Mammary epithelial cell (primary cell): Measurements from ENCODE around the gene SIGLEC9.

Experiments
- EZH2 ChIP-seq: IDR thresholded peaks from 2 replicates; pipeline ENCODE4 v1.6.1; 2012; ENCODE audit warnings: low read length, inconsistent platforms, borderline replicate concordance
- TF ChIP-seq, protein P1 (sequence below), 2 donors: IDR thresholded peaks in 1 of 2; conservative IDR thresholded peaks in 1 of 2; 2 replicates each; pipeline ENCODE4 v1.5.1; 2011 to 2012; ENCODE audit warnings: inconsistent platforms in 2 of 2, low read length in 2 of 2, mild to moderate bottlenecking in 2 of 2, control low read depth in 1 of 2, low read depth in 1 of 2; ENCODE audit not compliant: insufficient read depth in 1 of 2; ENCODE audit errors: extremely low read depth in 1 of 2

DNA sequence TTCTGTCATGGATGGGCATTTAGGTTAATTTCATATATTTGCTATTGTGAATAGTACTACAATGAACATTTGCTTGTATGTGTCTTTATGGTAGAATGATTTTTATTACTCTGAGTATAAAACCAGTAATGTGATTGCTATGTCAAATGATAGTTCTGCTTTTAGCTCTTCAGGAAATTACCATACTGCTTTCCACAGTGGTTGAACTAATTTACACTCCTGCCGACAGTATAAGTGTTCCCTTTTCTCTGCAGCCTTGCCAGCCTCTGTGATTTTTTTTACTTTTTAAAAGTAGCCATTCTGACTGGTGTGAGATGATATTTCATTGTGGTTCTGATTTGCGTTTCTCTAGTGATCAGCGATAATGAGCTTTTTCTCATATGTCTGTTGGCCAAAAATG is 23.9 kb downstream of the SIGLEC9 start:
- TF ChIP-seq, protein P1, sequence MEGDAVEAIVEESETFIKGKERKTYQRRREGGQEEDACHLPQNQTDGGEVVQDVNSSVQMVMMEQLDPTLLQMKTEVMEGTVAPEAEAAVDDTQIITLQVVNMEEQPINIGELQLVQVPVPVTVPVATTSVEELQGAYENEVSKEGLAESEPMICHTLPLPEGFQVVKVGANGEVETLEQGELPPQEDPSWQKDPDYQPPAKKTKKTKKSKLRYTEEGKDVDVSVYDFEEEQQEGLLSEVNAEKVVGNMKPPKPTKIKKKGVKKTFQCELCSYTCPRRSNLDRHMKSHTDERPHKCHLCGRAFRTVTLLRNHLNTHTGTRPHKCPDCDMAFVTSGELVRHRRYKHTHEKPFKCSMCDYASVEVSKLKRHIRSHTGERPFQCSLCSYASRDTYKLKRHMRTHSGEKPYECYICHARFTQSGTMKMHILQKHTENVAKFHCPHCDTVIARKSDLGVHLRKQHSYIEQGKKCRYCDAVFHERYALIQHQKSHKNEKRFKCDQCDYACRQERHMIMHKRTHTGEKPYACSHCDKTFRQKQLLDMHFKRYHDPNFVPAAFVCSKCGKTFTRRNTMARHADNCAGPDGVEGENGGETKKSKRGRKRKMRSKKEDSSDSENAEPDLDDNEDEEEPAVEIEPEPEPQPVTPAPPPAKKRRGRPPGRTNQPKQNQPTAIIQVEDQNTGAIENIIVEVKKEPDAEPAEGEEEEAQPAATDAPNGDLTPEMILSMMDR (conservative IDR thresholded peaks at IDR 0.05 in 1 of 2, IDR thresholded peaks at IDR 0.05 in 1 of 2; ENCODE audit: extremely low read depth in 1 of 2, insufficient read depth in 1 of 2, low read depth in 1 of 2, low read length in 2 of 2) = no peak
- TF ChIP-seq EZH2 = no peak
